ENCODE measurements around the gene VWA8.

GRCh38 chr13:41847216-41847615, 113.7 kb downstream of the VWA8 start:
- TF ChIP-seq SAFB2 (CRISPR knock-in tag; IDR thresholded peaks at IDR 0.05; ENCODE audit: borderline replicate concordance, low read depth), result no peak
- TF ChIP-seq SAP130 (CRISPR knock-in tag; IDR thresholded peaks at IDR 0.05; ENCODE audit: low read depth), result no peak
- TF ChIP-seq ZFP91 (CRISPR knock-in tag; IDR thresholded peaks at IDR 0.05; ENCODE audit: borderline replicate concordance), result no peak
- TF ChIP-seq, protein P1, sequence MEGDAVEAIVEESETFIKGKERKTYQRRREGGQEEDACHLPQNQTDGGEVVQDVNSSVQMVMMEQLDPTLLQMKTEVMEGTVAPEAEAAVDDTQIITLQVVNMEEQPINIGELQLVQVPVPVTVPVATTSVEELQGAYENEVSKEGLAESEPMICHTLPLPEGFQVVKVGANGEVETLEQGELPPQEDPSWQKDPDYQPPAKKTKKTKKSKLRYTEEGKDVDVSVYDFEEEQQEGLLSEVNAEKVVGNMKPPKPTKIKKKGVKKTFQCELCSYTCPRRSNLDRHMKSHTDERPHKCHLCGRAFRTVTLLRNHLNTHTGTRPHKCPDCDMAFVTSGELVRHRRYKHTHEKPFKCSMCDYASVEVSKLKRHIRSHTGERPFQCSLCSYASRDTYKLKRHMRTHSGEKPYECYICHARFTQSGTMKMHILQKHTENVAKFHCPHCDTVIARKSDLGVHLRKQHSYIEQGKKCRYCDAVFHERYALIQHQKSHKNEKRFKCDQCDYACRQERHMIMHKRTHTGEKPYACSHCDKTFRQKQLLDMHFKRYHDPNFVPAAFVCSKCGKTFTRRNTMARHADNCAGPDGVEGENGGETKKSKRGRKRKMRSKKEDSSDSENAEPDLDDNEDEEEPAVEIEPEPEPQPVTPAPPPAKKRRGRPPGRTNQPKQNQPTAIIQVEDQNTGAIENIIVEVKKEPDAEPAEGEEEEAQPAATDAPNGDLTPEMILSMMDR (CRISPR knock-in tag; IDR thresholded peaks at IDR 0.05), result no peak
- no peak for TF ChIP-seq PRMT3 (CRISPR knock-in tag; IDR thresholded peaks at IDR 0.05; ENCODE audit: borderline replicate concordance, low read depth)
- TF ChIP-seq, protein P2, sequence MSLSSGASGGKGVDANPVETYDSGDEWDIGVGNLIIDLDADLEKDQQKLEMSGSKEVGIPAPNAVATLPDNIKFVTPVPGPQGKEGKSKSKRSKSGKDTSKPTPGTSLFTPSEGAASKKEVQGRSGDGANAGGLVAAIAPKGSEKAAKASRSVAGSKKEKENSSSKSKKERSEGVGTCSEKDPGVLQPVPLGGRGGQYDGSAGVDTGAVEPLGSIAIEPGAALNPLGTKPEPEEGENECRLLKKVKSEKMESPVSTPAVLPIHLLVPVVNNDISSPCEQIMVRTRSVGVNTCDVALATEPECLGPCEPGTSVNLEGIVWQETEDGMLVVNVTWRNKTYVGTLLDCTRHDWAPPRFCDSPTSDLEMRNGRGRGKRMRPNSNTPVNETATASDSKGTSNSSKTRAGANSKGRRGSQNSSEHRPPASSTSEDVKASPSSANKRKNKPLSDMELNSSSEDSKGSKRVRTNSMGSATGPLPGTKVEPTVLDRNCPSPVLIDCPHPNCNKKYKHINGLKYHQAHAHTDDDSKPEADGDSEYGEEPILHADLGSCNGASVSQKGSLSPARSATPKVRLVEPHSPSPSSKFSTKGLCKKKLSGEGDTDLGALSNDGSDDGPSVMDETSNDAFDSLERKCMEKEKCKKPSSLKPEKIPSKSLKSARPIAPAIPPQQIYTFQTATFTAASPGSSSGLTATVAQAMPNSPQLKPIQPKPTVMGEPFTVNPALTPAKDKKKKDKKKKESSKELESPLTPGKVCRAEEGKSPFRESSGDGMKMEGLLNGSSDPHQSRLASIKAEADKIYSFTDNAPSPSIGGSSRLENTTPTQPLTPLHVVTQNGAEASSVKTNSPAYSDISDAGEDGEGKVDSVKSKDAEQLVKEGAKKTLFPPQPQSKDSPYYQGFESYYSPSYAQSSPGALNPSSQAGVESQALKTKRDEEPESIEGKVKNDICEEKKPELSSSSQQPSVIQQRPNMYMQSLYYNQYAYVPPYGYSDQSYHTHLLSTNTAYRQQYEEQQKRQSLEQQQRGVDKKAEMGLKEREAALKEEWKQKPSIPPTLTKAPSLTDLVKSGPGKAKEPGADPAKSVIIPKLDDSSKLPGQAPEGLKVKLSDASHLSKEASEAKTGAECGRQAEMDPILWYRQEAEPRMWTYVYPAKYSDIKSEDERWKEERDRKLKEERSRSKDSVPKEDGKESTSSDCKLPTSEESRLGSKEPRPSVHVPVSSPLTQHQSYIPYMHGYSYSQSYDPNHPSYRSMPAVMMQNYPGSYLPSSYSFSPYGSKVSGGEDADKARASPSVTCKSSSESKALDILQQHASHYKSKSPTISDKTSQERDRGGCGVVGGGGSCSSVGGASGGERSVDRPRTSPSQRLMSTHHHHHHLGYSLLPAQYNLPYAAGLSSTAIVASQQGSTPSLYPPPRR (CRISPR knock-in tag; IDR thresholded peaks at IDR 0.05; ENCODE audit: borderline replicate concordance), result no peak
- no peak for TF ChIP-seq SOX13 (IDR thresholded peaks at IDR 0.05)
- no peak for TF ChIP-seq SOX13 (CRISPR knock-in tag; conservative IDR thresholded peaks at IDR 0.05 in 1 of 2, IDR thresholded peaks at IDR 0.05 in 1 of 2)
- TF ChIP-seq ZNF713 (CRISPR knock-in tag; IDR thresholded peaks at IDR 0.05), result no peak
- no peak for TF ChIP-seq RNF2 (conservative IDR thresholded peaks at IDR 0.05; ENCODE audit: low read depth)
- no peak for TF ChIP-seq USF2 (IDR thresholded peaks at IDR 0.05; ENCODE audit: low read depth, low read length)
- TF ChIP-seq USF2 (CRISPR knock-in tag; IDR thresholded peaks at IDR 0.05; ENCODE audit: borderline replicate concordance), result no peak
- no peak for TF ChIP-seq NFRKB (IDR thresholded peaks at IDR 0.05)
- TF ChIP-seq, protein P3, sequence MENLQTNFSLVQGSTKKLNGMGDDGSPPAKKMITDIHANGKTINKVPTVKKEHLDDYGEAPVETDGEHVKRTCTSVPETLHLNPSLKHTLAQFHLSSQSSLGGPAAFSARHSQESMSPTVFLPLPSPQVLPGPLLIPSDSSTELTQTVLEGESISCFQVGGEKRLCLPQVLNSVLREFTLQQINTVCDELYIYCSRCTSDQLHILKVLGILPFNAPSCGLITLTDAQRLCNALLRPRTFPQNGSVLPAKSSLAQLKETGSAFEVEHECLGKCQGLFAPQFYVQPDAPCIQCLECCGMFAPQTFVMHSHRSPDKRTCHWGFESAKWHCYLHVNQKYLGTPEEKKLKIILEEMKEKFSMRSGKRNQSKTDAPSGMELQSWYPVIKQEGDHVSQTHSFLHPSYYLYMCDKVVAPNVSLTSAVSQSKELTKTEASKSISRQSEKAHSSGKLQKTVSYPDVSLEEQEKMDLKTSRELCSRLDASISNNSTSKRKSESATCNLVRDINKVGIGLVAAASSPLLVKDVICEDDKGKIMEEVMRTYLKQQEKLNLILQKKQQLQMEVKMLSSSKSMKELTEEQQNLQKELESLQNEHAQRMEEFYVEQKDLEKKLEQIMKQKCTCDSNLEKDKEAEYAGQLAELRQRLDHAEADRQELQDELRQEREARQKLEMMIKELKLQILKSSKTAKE (CRISPR knock-in tag; IDR thresholded peaks at IDR 0.05; ENCODE audit: borderline replicate concordance), result no peak
- TF ChIP-seq CEBPB (IDR thresholded peaks at IDR 0.05; ENCODE audit: borderline replicate concordance, low read depth, low read length), result no peak
- no peak for TF ChIP-seq HCFC1 (IDR thresholded peaks at IDR 0.05; ENCODE audit: low read depth, low read length)
